GM18858 (cell line): Measurements from ENCODE around the gene CRISPLD2.

Experiments
- ATAC-seq: cut with Tn5 transposase; IDR thresholded peaks from one replicate; pipeline ENCODE4 v1.9.1; 2021; ENCODE audit not compliant: unreplicated experiment

Gene CRISPLD2

GRCh38 chr16:84838383-84838948, 18.7 kb downstream of the CRISPLD2 start:
- no peak for ATAC-seq

GRCh38 chr16:84839054-84839453, 19.3 kb downstream of the CRISPLD2 start:
- ATAC-seq = no peak

- ATAC-seq = no peak
These were observed 20.2 kb downstream of the CRISPLD2 start for GRCh38 chr16:84839956-84840355.

GRCh38 chr16:84840687-84841627, 21.2 kb downstream of the CRISPLD2 start:
- no peak for ATAC-seq

DNA sequence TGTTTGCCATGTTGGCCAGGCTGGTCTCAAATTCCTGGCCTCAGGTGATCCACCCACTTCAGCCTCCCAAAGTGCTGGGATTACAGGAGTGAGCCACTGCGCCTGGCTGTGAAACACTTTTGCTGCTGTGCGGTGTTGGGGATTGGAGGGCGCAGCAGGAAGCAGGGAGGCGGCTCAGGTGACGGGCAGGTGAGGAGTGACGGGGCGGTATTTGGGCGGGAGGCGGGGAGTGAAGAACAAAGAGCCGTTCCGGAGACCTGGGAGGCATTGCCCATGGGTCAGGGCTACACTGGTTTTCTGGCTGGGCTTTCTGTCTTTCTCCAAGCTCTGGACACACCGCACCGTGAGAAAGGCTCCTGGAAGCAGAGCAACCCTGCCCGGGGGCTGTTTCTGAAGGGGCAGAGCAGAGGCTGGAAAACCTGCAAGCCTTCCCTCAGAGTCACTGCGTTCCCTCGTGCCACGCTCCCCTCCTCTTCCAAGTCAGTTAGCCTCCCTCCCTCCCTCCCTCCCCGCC, 22.1 kb downstream of the CRISPLD2 start:
- ATAC-seq = no peak

DNA sequence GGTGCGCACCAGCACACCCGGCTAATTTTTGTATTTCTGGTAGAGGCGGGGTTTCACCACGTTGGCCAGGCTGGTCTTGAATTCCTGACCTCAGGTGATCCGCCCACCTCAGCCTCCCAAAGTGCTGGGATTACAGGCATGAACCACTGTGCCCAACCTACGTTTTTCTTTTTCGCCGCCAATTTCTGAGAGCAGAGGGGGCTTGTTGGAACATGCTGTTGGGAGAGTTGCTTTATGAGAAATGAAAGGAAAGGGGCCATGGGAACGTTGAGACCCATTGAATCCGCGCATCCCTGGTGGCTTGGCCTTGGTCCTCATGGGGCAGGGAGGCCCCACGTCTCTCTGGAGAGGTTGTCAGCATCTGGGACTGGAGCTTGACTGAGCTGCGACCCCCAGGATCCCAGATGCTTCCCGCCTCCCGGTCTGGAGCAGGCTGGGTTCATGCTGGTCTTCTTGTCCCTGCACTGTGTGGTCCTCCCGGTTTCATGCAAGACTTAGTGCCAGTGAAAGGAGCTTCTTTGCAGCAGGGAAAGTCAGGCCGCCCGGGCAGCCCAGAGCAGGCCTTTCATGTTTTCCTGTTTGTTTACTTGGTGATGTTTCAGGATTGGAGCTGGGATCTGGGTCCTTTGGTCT, 22.8 kb downstream of the CRISPLD2 start:
- no peak for ATAC-seq

DNA sequence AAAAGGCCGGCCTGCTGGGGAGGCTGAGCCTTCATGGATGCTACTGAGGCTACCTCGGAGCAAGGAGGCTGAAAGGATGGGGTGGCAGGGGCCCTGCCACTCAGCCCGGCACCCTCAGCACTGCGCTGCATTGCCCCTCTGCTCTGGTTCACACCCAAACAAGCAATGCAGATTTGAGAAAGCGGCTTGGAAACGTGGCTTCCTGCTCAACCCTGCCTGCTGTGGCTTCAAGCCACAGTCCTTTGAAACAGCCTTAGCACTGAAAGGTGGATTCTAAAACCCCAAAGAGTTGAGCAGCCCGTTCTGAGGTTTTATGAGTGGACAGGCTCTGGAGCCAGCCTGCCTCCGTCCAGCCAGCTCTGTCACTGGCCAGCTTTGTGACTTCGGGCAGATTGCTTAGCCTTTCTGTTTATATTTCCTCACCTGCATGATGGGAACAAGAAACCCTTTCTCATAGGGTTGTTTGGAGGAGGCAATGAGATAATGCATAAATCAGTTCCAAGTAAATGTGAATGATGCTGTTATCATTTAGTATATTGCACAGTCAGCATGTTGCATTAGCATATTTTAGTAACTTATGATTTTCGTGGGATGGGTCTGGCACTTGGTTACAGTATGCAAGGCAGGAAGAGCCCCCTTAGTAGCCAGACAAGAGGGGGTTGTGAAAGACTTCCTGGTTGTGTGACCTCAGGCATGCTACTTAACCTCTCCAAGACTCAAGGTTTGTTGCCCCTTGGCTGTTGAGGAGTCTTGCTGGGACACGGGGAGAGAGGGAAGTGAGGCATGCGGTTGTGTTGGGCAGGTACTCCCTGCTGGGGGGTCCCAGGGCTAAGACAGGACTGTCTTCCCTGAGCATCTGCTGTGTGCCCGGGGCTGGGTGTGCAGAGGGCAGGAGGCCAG, 23.6 kb downstream of the CRISPLD2 start:
- no peak for ATAC-seq

DNA sequence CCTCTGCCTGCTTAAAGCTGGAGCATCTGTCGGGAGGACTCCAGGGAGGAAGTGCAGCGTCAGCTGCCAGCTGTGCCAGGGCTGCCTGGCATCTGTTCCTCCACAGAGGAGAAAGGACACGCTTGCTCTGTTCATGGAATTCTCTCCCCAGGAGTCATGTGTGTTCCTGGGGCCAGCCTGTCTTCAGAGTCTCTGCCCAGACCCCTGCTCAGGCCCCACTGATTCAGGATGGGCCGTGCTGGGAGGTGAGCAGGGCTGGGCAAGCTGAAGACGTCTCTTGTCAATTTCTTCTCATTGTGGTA, 24.2 kb downstream of the CRISPLD2 start:
- ATAC-seq = no peak

GRCh38 chr16:84844559-84845495, 25.0 kb downstream of the CRISPLD2 start:
- no peak for ATAC-seq

DNA sequence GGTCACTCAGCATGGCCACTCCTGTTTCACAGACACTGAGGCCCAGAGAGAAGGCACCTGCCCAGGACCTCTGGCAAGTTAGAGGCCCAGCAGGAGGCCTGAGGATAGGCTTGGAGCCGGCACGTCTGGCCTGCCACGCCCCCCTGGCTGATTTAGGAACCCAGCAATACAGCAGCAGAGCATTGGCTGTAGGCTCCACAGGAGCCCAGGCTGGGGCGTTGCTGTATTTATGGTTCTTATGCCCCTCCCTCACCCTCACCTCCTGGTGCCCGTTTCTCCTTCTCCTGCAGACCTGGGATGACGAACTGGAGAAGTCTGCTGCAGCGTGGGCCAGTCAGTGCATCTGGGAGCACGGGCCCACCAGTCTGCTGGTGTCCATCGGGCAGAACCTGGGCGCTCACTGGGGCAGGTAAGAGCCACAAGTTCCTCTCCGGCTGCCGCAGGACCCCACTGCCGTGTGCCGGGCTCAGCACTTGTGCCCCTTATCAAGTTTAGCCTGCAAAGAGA, 25.8 kb downstream of the CRISPLD2 start:
- no peak for ATAC-seq

GRCh38 chr16:84847564-84848355, 28.0 kb downstream of the CRISPLD2 start:
- no peak for ATAC-seq

GRCh38 chr16:84848986-84849634, 29.3 kb downstream of the CRISPLD2 start:
- no peak for ATAC-seq

GRCh38 chr16:84849751-84850150, 30.0 kb downstream of the CRISPLD2 start:
- ATAC-seq = no peak

DNA sequence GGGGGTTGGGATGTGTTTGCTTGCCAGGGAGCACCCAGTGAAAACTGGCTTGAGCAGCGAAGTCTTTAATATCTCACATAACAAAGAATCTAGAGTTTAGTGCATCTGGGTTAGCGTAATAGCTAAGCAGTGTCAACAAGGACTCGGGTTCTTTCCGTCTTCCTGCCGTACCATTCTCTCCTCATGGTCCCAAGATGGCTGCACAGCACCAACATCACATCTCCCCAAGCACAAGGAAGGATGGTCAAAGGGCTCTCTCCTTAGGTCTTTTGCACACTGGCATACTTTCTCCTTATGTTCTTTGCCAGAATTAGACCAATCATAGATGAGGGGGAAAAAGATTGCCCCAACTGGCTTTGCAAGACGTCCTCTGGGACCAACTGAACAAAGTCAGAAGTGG, 30.9 kb downstream of the CRISPLD2 start:
- ATAC-seq = no peak

DNA sequence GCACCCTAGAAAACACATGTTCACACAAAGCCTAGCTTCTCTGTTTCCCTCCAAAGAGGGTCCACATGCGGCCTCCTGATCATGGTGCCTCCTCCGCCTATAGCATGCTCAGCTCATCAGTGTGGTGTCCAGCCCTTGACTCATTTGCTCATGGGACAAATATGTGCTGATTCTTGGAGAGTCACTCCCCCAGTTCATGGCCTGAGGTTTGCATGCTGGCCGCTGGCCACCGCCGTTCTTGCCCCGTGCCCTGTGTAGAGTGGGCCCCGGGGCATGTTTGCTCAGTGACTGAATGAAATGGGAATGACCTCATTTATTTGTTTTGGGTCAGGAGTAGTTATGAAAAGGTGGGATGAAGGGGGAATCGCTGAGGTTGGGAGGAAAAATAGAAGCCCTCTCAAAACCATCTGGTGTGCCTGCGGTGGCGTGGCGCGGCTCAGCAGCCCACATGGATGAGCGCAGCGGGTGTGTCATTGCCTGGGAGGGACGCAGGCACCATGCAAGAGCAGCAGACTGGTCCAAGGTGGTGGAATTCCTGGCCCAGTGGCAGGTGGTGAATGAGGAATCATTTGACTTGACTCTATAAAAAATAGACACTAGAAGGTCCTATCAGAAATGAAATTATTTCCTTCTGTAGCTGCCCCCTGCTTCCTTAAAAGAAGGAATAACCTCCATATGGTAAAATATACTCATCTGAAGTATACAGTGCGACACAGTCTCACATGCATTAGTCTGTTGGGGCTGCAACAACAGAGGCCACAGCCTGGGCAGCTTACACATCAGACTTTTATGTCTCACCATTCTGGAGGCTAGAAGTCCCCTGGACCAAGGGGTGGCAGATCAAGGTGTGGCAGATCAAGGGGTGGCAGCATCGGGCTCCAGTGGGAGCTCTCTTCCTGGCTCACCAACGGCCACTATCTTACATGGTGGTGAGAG, 31.7 kb downstream of the CRISPLD2 start:
- ATAC-seq = no peak

DNA sequence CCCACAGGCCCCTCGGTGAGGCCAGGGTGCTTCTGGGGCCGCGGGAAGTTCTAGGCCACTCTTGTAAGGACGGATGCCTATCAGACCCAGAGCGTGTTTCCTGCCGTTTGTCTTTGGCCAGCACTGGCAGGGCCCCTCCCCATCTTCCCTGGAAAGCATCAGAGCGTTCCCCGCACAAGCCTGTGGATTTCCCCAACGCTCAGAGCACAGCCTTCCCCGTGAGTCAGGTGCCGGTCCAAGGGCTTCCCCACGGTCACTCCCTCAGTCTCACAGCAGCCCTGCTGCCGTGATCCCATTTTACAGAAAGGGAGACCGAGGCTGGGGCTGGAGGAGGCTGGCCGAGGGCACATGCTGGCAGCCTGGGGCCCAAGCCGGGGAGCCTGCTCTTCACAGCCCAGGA, 33.7 kb downstream of the CRISPLD2 start:
- ATAC-seq = no peak

DNA sequence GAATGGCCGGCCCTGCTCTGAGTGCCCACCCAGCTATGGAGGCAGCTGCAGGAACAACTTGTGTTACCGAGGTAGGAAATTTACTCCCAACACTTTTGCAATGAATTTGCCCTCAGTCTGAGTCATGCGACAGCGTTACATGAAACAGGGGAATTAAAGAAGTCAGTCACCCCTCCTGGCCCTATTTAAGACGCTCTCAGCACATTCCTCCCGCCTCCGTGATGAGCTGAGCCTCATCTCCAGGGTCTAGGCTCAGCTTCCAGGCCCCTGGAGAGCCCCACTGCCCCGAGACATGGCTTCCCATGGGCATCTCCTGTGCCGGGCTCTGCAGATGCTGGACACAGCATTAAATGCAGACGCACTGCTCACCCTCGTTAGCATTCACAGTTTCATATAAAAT, 35.0 kb downstream of the CRISPLD2 start:
- no peak for ATAC-seq
